Tibial nerve (tissue), 4 donors: Measurements from ENCODE around the gene TACSTD2. TPM values are rescaled to one million over a fixed set of nuclear protein-coding genes. Genes with fewer than 3 reads are reported as not detected.

Experiments used
- DNase-seq, 2 donors: peaks; one replicate each; pipeline ENCODE4 v3.0.0-alpha.2; 2019; ENCODE audit warnings: low spot score in 2 of 2
- H3K27ac ChIP-seq, 4 donors: fragments of 200-600 bp; sonication (generic) in 3 of 4; one replicate each; pipeline ENCODE4 v1.5.1; 2017 to 2019; ENCODE audit warnings: mild to moderate bottlenecking in 1 of 4
- H3K27me3 ChIP-seq, 2 donors: fragments of 200-600 bp; sonication (generic) in 1 of 2; one replicate each; pipeline versions ENCODE4 v1.5.1 to v1.6.0; 2017 to 2019
- H3K36me3 ChIP-seq, 3 donors: fragments of 200-600 bp; sonication (generic); one replicate each; pipeline ENCODE4 v1.5.1; 2018 to 2019
- H3K4me1 ChIP-seq, 4 donors: fragments of 200-600 bp; sonication (generic) in 3 of 4; one replicate each; pipeline ENCODE4 v1.5.1; 2017 to 2019
- H3K4me3 ChIP-seq, 4 donors: fragments of 200-600 bp; sonication (generic) in 3 of 4; one replicate each; pipeline ENCODE4 v1.5.1; 2017 to 2019; ENCODE audit warnings: mild to moderate bottlenecking in 1 of 4, moderate library complexity in 1 of 4
- H3K9me3 ChIP-seq, 4 donors: fragments of 200-600 bp; sonication (generic) in 3 of 4; one replicate each; pipeline ENCODE4 v1.5.1; 2017 to 2019
- EP300 ChIP-seq, 2 donors: sonication (generic); formaldehyde crosslinking; IDR thresholded peaks; one replicate each; pipeline ENCODE4 v1.6.1; 2017; ENCODE audit warnings: antibody characterized with exemption in 2 of 2, mild to moderate bottlenecking in 1 of 2
- POLR2A ChIP-seq, 2 donors: fragments of 450-650 bp; IDR thresholded peaks; one replicate each; pipeline ENCODE4 v1.6.1; 2017; ENCODE audit warnings: antibody characterized with exemption in 2 of 2, mild to moderate bottlenecking in 2 of 2, moderate library complexity in 2 of 2
- WGBS, 2 donors: methylation state at CpG; one replicate each; pipeline ENCODE4 v1.1.5; 2018; 5-methylcytosine and 5-hydroxymethylcytosine counted together
- total RNA-seq, 4 donors: library from RNA; depleted of rRNA; stranded (reverse); fragments of >200 nt; gene quantifications; one replicate each; pipeline ENCODE4 v1.1.0, GENCODE V29; 2016
- TF ChIP-seq, protein P1 (sequence below), 5 experiments: fragments of 200-600 bp in 3 of 5; fragments of 450-650 bp in 2 of 5; sonication (generic) in 3 of 5; IDR thresholded peaks; one replicate each; pipeline ENCODE4 v1.5.1; 2016 to 2019; ENCODE audit warnings: antibody characterized with exemption in 5 of 5, mild to moderate bottlenecking in 3 of 5, moderate library complexity in 2 of 5

TACSTD2 gene
- total RNA-seq, 4 donors from 2014 or later = 5.3 to 11.6 (median 7.9) TPM

- Histone ChIP-seq H3K4me3 (no peak overlapping the region), H3K27ac (no peak overlapping the region), H3K4me1 (peaks cover 0 to 43% (median 21%) of the 10 kb centered on the region in 4 donors), H3K36me3 (no peaks in the 10 kb centered on the region), H3K27me3 (no peaks in the 10 kb centered on the region), H3K9me3 (no peaks in the 10 kb centered on the region)
- TF ChIP-seq, protein P1, sequence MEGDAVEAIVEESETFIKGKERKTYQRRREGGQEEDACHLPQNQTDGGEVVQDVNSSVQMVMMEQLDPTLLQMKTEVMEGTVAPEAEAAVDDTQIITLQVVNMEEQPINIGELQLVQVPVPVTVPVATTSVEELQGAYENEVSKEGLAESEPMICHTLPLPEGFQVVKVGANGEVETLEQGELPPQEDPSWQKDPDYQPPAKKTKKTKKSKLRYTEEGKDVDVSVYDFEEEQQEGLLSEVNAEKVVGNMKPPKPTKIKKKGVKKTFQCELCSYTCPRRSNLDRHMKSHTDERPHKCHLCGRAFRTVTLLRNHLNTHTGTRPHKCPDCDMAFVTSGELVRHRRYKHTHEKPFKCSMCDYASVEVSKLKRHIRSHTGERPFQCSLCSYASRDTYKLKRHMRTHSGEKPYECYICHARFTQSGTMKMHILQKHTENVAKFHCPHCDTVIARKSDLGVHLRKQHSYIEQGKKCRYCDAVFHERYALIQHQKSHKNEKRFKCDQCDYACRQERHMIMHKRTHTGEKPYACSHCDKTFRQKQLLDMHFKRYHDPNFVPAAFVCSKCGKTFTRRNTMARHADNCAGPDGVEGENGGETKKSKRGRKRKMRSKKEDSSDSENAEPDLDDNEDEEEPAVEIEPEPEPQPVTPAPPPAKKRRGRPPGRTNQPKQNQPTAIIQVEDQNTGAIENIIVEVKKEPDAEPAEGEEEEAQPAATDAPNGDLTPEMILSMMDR (IDR thresholded peaks at IDR 0.05) = no peak
- TF ChIP-seq POLR2A (IDR thresholded peaks at IDR 0.05) = no peak
- TF ChIP-seq EP300 (IDR thresholded peaks at IDR 0.05) = no peak
- no peak for DNase-seq
- WGBS, 2 donors = 76 to 85% methylated on average over 5 of the region's 5 CpGs
Observed at GRCh38 chr1:58588396-58588795, 11.3 kb upstream of the TACSTD2 start.

GRCh38 chr1:58587667-58588066 lies 10.6 kb upstream of the TACSTD2 start:
- Histone ChIP-seq H3K4me1 (peaks cover 0 to 38% (median 20%) of the 10 kb centered on the region in 4 donors), H3K27ac (no peak overlapping the region), H3K27me3 (no peaks in the 10 kb centered on the region), H3K36me3 (no peaks in the 10 kb centered on the region), H3K4me3 (no peak overlapping the region), H3K9me3 (no peaks in the 10 kb centered on the region)
- no peak for TF ChIP-seq EP300 (IDR thresholded peaks at IDR 0.05)
- no peak for TF ChIP-seq POLR2A (IDR thresholded peaks at IDR 0.05)
- TF ChIP-seq, protein P1 (IDR thresholded peaks at IDR 0.05) = no peak
- 87 to 94% methylated on average over 2 of the region's 2 CpGs for whole genome bisulfite sequencing, 2 donors
- no peak for DNase-seq

GRCh38 chr1:58586271-58586670 lies 9.2 kb upstream of the TACSTD2 start:
- Histone ChIP-seq H3K36me3 (no peaks in the 10 kb centered on the region), H3K4me1 (peaks cover 0 to 29% (median 15%) of the 10 kb centered on the region in 4 donors), H3K27ac (peak overlapping the region in 2 of 4 donors; percentile 86), H3K9me3 (no peaks in the 10 kb centered on the region), H3K4me3 (no peak overlapping the region), H3K27me3 (no peaks in the 10 kb centered on the region)
- 61% methylated on average over 4 of the region's 4 CpGs for WGBS, 2 donors
- TF ChIP-seq, protein P1 (IDR thresholded peaks at IDR 0.05) = no peak
- TF ChIP-seq EP300 (IDR thresholded peaks at IDR 0.05) (peak in 1 of 2 donors; percentile 75), POLR2A (IDR thresholded peaks at IDR 0.05) (peak in 1 of 2 donors; percentile 16)
- no peak for DNase-seq

GRCh38 chr1:58585581-58586151 lies 8.6 kb upstream of the TACSTD2 start:
- Histone ChIP-seq H3K9me3 (no peaks in the 10 kb centered on the region), H3K4me3 (no peak overlapping the region), H3K27me3 (no peaks in the 10 kb centered on the region), H3K36me3 (no peaks in the 10 kb centered on the region), H3K27ac (peak overlapping the region in 3 of 4 donors; percentile 1 to 86 (median 86)), H3K4me1 (peaks cover 0 to 29% (median 15%) of the 10 kb centered on the region in 4 donors)
- no peak for TF ChIP-seq EP300 (IDR thresholded peaks at IDR 0.05)
- TF ChIP-seq, protein P1 (IDR thresholded peaks at IDR 0.05) = no peak
- no peak for TF ChIP-seq POLR2A (IDR thresholded peaks at IDR 0.05)
- no peak for DNase-seq
- WGBS, 2 donors = 73% methylated on average over 3 of the region's 3 CpGs

DNA sequence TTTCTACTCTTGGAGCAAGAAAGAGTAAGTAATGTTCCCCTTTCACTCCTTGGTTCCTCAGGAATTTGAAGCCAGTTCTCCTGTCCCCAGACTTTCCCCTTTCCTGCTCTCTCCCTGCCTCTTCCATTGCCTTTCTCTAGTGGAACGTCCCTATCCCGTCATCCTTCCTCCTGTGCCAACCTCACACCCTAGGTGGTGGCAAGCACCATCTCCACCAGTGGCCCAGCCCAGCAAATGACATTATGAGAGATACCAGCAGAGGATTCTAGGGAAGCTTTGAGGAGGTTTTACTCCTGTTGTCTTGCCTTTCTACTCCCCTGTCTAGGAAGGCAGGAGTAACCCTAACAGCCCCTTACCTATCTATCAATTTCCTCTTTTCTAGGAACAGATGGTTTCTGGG lies 8.1 kb upstream of the TACSTD2 start:
- Histone ChIP-seq H3K27ac (peak overlapping the region; percentile 1 to 86 (median 50)), H3K36me3 (no peaks in the 10 kb centered on the region), H3K27me3 (no peaks in the 10 kb centered on the region), H3K4me1 (peaks cover 0 to 29% (median 15%) of the 10 kb centered on the region in 4 donors), H3K4me3 (no peak overlapping the region), H3K9me3 (no peaks in the 10 kb centered on the region)
- no peak for DNase-seq
- WGBS, 2 donors = 73 to 79% methylated on average over 2 of the region's 2 CpGs
- TF ChIP-seq EP300 (IDR thresholded peaks at IDR 0.05) (no peak), POLR2A (IDR thresholded peaks at IDR 0.05) (no peak)
- TF ChIP-seq, protein P1 (IDR thresholded peaks at IDR 0.05) = no peak
